A204.1 (cell line): ENCODE measurements around the gene SMG1.
A peak's percentile ranks its signal among the peaks of the same experiment; 100 is the strongest.
"Not testable (repeated sequence)": the region's sequence is repeated elsewhere in the genome, so short reads cannot be mapped to it uniquely, and the experiment has no call there.

Experiments used
- FAIRE-seq: peaks from 2 replicates; lab custom pipeline; 2012; peaks lifted over from hg19 to GRCh38; lab: Jason Lieb, UNC

Gene SMG1

GRCh38 chr16:18925986-18926865 is at the start of gene SMG1:
SMG1 (minus strand) TSS chr16:18926408; CDS start chr16:18926041, 367 bp downstream.
- FAIRE-seq, result not testable (repeated sequence)

GRCh38 chr16:18975109-18975508 is 48.9 kb upstream of the SMG1 start:
- no peak for FAIRE-seq

- no peak for FAIRE-seq
Observed at GRCh38 chr16:18969855-18970240, 43.6 kb upstream of the SMG1 start.

GRCh38 chr16:18969050-18969854 is 43.0 kb upstream of the SMG1 start:
- FAIRE-seq, result peak; percentile 78

- no peak for FAIRE-seq
Observed at GRCh38 chr16:18966791-18967190, 40.6 kb upstream of the SMG1 start.

GRCh38 chr16:18965555-18965954 is 39.3 kb upstream of the SMG1 start:
- no peak for FAIRE-seq

- FAIRE-seq, result no peak
Observed at GRCh38 chr16:18959031-18959505, 32.9 kb upstream of the SMG1 start.

GRCh38 chr16:18958621-18959029 is 32.4 kb upstream of the SMG1 start:
- FAIRE-seq, result no peak

GRCh38 chr16:18956658-18957241 is 30.5 kb upstream of the SMG1 start:
- not testable (repeated sequence) for FAIRE-seq

- not testable (repeated sequence) for FAIRE-seq
Observed at GRCh38 chr16:18955874-18956580, 29.8 kb upstream of the SMG1 start.

- FAIRE-seq, result no peak
Observed at GRCh38 chr16:18953547-18953946, 27.3 kb upstream of the SMG1 start.

GRCh38 chr16:18950469-18951185 is 24.4 kb upstream of the SMG1 start:
- no peak for FAIRE-seq

GRCh38 chr16:18948372-18949020 is 22.3 kb upstream of the SMG1 start:
- FAIRE-seq, result no peak

GRCh38 chr16:18945233-18945632 is 19.0 kb upstream of the SMG1 start:
- no peak for FAIRE-seq

- FAIRE-seq, result no peak
Observed at GRCh38 chr16:18943414-18943813, 17.2 kb upstream of the SMG1 start.

- no peak for FAIRE-seq
Observed at GRCh38 chr16:18942061-18942460, 15.9 kb upstream of the SMG1 start.

- no peak for FAIRE-seq
Observed at GRCh38 chr16:18941471-18941870, 15.3 kb upstream of the SMG1 start.

GRCh38 chr16:18938986-18939385 is 12.8 kb upstream of the SMG1 start:
- FAIRE-seq, result no peak

- FAIRE-seq, result no peak
Observed at GRCh38 chr16:18937390-18937789, 11.2 kb upstream of the SMG1 start.

- FAIRE-seq, result no peak
Observed at GRCh38 chr16:18936727-18937340, 10.6 kb upstream of the SMG1 start.
